HG02678 (cell line): ENCODE data around the gene INKA2.

Experiments used
- ATAC-seq: cut with Tn5 transposase; IDR thresholded peaks from one replicate; pipeline ENCODE4 v1.9.1; 2021; ENCODE audit warnings: mild to moderate bottlenecking, moderate library complexity; ENCODE audit not compliant: unreplicated experiment

Gene INKA2

GRCh38 chr1:111706921-111707320 lies 32.3 kb downstream of the INKA2 start:
- ATAC-seq: no peak

DNA sequence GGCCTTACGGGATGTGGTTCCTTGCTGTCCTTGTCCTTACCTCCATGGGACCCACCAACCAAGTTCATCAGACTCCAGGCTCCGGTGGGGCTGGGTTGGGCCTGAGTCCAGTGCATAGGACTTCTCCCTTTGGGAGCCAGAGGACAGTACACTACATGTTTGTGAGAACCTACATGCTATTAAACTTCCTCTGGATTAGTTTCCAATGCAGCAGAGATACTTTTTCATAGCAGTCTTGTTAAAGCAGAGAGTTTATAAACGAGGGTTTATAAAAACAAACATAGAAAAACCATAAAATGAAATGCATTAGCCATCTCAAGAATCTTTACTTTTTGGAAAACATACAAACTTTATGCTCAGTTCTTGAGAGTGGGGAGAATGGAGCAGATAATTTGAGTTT lies 33.4 kb downstream of the INKA2 start:
- no peak for ATAC-seq

DNA sequence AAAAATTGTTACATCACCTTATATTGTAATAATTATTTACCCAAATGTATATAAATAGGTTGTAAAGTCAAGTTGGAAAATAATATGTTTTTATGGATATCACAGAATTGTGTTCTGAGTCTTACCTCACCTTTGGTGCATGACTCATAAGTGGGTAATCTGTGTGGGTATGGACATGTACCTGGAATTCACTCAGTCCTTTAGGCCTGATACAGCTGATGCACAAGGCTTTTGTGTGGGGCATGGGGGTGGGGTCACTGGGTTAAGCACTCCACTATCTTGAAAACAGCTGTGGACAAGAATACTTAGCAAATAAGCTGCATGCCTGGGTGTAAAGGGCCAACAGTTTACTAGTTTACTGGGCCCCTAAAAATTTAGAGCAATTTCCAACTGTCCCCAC lies 34.4 kb downstream of the INKA2 start:
- ATAC-seq: no peak

DNA sequence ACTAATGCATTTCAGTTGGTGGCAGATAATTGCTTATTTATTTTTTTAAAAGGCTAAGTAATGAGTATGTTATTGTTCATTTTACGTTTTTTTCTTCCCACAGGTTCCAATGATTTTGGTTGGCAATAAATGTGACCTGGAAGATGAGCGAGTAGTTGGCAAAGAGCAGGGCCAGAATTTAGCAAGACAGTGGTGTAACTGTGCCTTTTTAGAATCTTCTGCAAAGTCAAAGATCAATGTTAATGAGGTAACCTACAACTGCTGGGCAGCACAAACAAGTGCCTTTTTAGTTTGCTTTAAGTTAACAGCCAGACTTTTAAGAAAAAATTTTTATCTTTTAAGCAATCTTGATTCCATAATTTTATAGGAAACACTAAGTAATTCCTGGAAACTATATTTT lies 35.0 kb downstream of the INKA2 start:
- no peak for ATAC-seq

- ATAC-seq: no peak
Measured at GRCh38 chr1:111702504-111703050, 36.6 kb downstream of the INKA2 start.

DNA sequence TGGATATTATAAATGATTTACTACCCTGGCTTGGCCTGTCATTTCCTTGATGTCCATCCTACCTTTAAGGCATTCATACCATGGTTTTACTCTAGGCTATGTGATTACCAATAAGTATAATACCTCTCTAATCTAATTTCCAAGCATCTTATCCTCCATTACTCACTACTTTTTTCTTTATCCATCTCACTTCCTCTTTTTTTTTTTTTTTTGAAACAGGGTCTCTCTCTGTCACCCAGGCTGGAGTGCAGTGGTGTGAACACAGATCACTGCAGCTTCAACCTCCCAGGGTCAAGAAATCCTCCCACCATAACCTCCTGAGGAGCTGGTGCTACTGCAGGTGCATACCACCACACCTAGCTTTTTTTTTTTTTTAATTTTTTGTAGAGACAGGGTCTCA lies 39.9 kb downstream of the INKA2 start:
- ATAC-seq: no peak

DNA sequence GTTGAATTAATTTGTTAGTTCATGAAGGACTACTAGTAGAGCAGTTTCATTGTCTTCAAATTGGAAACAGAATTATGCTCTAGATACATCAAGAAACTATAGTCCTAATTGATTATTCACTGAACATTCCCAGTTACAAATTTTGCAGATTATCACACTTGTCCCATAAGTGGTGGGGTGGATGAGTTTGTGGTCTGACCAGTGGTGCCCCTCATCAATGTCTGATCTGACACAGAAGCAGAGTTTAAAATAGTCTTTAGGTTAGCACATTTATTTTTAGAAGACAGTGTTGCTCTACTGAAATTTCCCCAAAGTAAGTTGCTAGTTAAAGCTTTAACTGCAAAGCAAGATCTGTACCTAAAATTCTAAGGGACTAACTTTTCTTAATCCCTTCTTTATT lies 42.9 kb downstream of the INKA2 start:
- ATAC-seq: no peak

GRCh38 chr1:111695801-111696200 lies 43.4 kb downstream of the INKA2 start:
- ATAC-seq: no peak

DNA sequence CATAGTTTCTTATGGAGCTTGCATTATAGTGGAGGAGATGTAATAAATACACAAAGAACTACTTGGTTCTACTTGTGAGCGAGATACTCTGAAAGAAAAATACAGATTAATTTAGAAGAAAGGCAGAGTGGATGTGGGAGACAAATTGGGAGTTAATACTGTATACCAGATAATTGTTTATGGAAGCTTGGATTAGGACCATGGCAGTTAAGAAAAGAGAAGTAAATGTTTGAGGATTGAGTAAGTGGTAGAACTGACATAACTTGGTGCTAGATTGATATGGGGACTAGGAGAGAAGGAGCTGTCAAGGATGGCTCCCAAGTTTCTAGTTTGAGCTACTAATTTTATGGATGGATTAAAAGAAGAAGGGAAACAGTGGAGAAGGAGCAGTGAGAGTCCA lies 47.3 kb downstream of the INKA2 start:
- ATAC-seq: no peak

DNA sequence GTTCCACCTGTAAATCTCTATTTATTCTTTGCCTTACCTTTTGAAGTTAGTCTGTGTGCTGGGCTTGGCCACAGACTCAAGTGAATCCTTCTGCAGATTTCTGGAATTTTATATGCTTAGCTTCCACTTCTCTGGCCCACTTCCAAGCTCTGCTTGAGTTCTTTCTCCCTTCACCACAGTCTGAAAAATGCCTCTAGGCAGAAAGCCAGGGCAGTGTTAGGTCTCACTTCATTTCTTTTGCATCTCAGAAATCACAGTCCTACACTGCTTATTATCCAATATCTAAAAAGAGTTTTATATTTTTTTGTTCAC lies 48.9 kb downstream of the INKA2 start:
- no peak for ATAC-seq
